Activated CD8-positive, alpha-beta memory T cell treated with anti-CD3 and anti-CD28 coated beads, Interleukin-2, amount 50 U/mL, for 48 hours (primary cell): ENCODE measurements around the gene TICAM2.

Experiments used
- DNase-seq: peaks from one replicate; pipeline ENCODE4 v3.0.0-alpha.2; 2020

TICAM2 gene

GRCh38 chr5:115530426-115530825 is 71.9 kb downstream of the TICAM2 start:
- DNase-seq, result no peak
